Esophagus (tissue), 2 donors: ENCODE data around the gene SUMO3. TPM values are rescaled to one million over a fixed set of nuclear protein-coding genes. Genes with fewer than 3 reads are reported as not detected.

Source experiments
- H3K27ac ChIP-seq, 2 donors: one replicate each; pipeline ENCODE4 v1.5.1; 2013; ENCODE audit warnings: low read depth in 2 of 2, mild to moderate bottlenecking in 2 of 2, inconsistent platforms in 1 of 2, low read length in 1 of 2, moderate library complexity in 1 of 2
- H3K27me3 ChIP-seq, 2 donors: one replicate each; pipeline ENCODE4 v1.6.1; 2013; ENCODE audit warnings: low read length in 2 of 2, control low read depth in 1 of 2, mild to moderate bottlenecking in 1 of 2; ENCODE audit not compliant: insufficient read depth in 2 of 2, control insufficient read depth in 1 of 2
- H3K36me3 ChIP-seq, 2 donors: one replicate each; pipeline ENCODE4 v1.6.1; 2013; ENCODE audit warnings: low read length in 1 of 2; ENCODE audit not compliant: control insufficient read depth in 2 of 2, insufficient read depth in 2 of 2
- H3K4me1 ChIP-seq, 2 donors: one replicate each; pipeline ENCODE4 v1.6.1; 2013; ENCODE audit warnings: low read length in 1 of 2; ENCODE audit not compliant: control insufficient read depth in 2 of 2, insufficient read depth in 2 of 2
- H3K4me3 ChIP-seq, 2 donors: one replicate each; pipeline ENCODE4 v1.5.1; 2013; ENCODE audit warnings: low read length in 2 of 2, mild to moderate bottlenecking in 2 of 2, low read depth in 1 of 2, moderate library complexity in 1 of 2
- H3K9me3 ChIP-seq, 2 donors: one replicate each; pipeline ENCODE4 v1.6.1; 2013; ENCODE audit warnings: mild to moderate bottlenecking in 2 of 2, low read depth in 1 of 2, low read length in 1 of 2, moderate library complexity in 1 of 2; ENCODE audit not compliant: control insufficient read depth in 2 of 2, insufficient read depth in 1 of 2
- WGBS, 2 donors: extraction: QIAGEN DNeasy Blood & Tissue Kit; methylation state at CpG; one replicate each; pipeline ENCODE4 v1.1.7; 2013; 5-methylcytosine and 5-hydroxymethylcytosine counted together
- polyA plus RNA-seq, 2 donors: library from polyadenylated mRNA; stranded (reverse); fragments of 200-250 nt; gene quantifications; one replicate each; pipeline ENCODE4 v1.2.3, GENCODE V29; 2013
- donor health status: healthy with polysubstance abuse.
- donor health status: Bipolar disorder and iron deficiency.

Gene SUMO3
- polyA plus RNA-seq, 2 donors: 13.4 to 36.5 TPM

DNA sequence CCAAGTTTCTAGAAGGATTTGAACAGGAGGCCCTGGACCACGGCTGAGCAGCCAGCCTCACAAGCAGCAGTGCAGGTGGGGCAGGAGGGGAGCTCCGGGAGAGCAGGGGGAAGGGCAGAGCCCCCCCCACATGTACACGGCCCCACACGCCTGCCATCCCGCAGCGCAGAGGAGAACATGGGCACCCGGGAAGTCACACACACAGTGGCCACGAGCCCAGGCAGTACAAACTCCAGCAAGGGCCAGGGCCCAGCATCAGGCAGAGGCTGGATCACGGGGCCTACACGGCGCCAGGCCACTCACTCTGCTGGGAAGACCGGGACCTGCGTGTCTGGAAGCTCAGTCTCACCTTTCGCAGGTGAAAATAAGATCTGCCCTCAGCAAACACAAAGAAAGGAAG lies 5.2 kb downstream of the SUMO3 start:
- H3K27ac ChIP-seq: no peak overlapping the region

DNA sequence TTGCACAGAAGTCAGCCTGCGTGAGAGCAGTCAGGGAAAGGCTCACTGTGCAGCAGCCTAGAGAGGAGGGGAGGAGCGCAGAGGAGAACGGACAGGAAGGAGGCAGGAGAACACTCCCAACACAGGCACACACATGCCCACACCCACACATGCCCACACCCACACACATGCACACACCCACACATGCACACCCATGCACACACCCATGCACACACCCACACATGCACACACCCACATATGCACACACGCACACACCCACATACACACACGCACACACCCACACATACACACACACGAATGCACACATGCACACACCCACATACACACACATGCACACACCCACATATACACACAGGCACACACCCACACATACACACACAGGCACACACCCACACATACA lies 7.1 kb downstream of the SUMO3 start:
- Histone ChIP-seq H3K9me3 (no peaks in the 10 kb centered on the region), H3K4me1 (peaks cover 0 to 5% of the 10 kb centered on the region in 2 donors), H3K4me3 (no peak overlapping the region), H3K36me3 (peaks cover 9 to 32% of the 10 kb centered on the region in 2 donors), H3K27me3 (no peaks in the 10 kb centered on the region), H3K27ac (no peak overlapping the region)
- 84% methylated on average over 6 of the region's 6 CpGs for WGBS, 2 donors

More for the DNA sequence above, 5.2 kb downstream of the SUMO3 start:
- peaks cover 9 to 24% of the 10 kb centered on the region in 2 donors for H3K36me3 ChIP-seq
- H3K27me3 ChIP-seq: no peaks in the 10 kb centered on the region
- 73 to 83% methylated on average over 14 of the region's 14 CpGs for WGBS, 2 donors
- H3K4me3 ChIP-seq: no peak overlapping the region
- H3K9me3 ChIP-seq: no peaks in the 10 kb centered on the region
- H3K4me1 ChIP-seq: peaks cover 0 to 17% of the 10 kb centered on the region in 2 donors

DNA sequence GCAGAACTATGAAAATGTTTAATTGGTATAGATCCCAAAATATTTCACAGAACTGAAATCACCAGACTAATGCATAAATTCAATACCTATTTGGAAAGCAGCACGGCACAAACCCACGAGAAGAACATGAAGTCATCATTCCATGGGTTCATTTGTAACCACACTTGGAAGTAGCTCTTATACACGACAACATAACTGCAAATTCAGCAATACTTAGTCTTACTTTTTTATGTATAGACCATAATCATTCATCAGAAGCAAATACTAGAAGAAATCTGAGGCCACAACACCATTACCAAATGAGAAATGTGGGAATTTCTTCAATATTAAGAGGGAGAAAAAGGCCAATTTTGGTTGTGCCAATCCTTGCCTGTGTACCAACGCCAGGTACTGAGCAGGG lies 12.0 kb downstream of the SUMO3 start:
- H3K27me3 ChIP-seq: no peaks in the 10 kb centered on the region
- no peak overlapping the region for H3K27ac ChIP-seq
- H3K4me3 ChIP-seq: no peak overlapping the region
- H3K9me3 ChIP-seq: no peaks in the 10 kb centered on the region
- WGBS, 2 donors: 86 to 90% methylated on average over 4 of the region's 4 CpGs
- H3K4me1 ChIP-seq: peaks cover 0 to 5% of the 10 kb centered on the region in 2 donors
- peaks cover 0 to 25% of the 10 kb centered on the region in 2 donors for H3K36me3 ChIP-seq

DNA sequence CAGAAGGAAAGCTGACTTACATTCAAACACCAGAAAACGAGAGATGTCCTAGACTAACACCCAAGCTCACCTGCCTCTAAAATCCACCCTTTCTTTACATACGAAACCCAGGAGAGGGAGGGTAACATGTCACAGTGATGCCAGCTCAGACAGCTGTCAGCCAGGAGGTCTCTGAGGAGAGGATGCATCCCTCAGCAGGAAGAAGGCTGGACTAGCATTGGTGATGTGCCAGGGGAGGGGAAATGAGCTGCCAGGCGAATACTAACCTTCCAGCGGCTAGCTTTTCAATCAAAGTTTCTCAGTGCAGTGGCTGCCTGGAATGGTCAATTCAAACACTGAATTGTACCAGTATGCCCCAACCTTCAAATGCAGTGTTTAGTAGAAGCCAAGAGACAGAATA lies 12.6 kb downstream of the SUMO3 start:
- WGBS, 2 donors: 76 to 82% methylated on average over 4 of the region's 4 CpGs
- Histone ChIP-seq H3K36me3 (peaks cover 0 to 19% of the 10 kb centered on the region in 2 donors), H3K4me3 (no peak overlapping the region), H3K27ac (no peak overlapping the region), H3K4me1 (peaks cover 0 to 2% of the 10 kb centered on the region in 2 donors), H3K9me3 (no peaks in the 10 kb centered on the region), H3K27me3 (no peaks in the 10 kb centered on the region)

DNA sequence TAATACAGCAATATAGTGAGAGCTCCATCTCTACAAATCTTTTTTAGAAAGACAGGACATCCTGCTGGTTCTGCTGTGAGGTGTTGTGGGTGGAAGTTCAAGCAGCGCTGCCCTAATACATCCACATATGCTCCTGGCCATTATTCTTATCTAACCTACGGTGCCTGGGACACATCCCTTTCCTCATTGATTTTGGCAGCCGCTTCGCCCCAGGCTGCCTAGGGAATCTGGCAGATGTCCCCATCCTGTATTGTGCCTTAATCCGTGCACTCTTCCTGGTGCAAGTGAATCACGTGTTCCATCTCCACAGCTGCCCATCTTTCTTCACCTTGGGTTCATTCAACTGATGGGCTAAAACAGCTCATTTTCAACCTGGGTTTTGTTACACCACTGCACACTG lies 13.1 kb downstream of the SUMO3 start:
- Histone ChIP-seq H3K27me3 (no peaks in the 10 kb centered on the region), H3K4me1 (peaks cover 0 to 2% of the 10 kb centered on the region in 2 donors), H3K27ac (no peak overlapping the region), H3K9me3 (no peaks in the 10 kb centered on the region), H3K36me3 (peaks cover 0 to 16% of the 10 kb centered on the region in 2 donors), H3K4me3 (no peak overlapping the region)
- WGBS, 2 donors: 51 to 60% methylated on average over 6 of the region's 6 CpGs

DNA sequence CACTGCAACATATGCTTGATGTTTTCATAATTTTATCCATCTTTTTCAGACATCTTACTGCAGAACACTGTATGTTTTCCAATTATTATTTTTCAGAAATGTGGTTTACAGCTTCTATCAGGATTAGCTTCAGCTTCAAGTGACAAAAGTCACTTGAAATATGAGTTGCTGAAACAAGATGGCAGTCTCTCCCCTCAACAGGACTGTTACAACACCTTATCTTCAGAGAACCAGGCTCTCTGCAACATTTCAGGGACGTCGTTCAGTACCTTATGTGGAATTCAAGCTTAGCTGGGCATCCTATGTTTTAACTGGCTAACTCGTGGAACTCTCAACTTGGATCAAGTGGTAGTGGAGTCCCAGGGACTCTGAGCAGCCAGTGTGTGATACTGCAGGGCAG lies 14.2 kb downstream of the SUMO3 start:
- Histone ChIP-seq H3K4me1 (peaks cover 0 to 2% of the 10 kb centered on the region in 2 donors), H3K4me3 (no peak overlapping the region), H3K9me3 (no peaks in the 10 kb centered on the region), H3K27ac (no peak overlapping the region), H3K27me3 (no peaks in the 10 kb centered on the region), H3K36me3 (peaks cover 0 to 13% of the 10 kb centered on the region in 2 donors)
- WGBS, 2 donors: 66 to 74% methylated on average over 3 of the region's 3 CpGs

DNA sequence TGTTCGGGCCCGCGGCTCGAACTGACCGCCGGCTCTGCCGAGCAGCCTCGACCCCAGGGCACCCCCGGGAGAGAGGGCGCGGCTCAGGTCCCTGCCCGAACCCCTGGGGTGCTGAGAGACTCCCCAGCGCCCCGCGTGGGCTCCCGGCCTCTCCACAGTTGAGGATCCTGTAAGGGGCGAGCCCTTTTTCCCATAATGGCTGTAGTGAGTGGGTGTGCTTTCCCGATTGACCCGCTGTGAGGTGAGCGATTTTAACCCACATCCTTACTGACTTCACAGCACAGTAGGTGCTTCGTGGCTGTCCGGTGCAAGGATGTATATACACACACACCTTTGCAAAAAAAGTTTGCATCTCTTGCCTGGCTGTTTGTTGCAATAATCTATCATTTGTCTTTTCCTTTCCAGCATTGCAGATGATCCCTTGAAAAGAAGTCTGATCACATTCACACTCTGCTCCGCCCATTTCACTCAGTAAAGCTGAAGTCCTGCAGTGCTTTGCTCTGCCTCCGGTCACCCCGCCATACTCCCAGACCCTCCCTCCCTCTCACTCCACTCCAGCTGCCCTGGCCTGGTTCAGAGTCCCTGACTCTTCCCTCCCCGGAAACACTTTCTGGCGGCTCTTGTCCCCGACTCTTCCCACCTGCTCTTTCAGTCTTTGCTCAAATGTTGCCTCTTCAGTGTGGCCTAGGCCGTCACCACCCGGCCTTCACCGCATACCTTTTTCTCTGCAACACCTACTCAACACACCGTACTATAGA lies 15.3 kb downstream of the SUMO3 start:
- H3K27me3 ChIP-seq: no peaks in the 10 kb centered on the region
- H3K27ac ChIP-seq: peak overlapping the region in 1 of 2 donors; percentile 5
- peaks cover 0 to 10% of the 10 kb centered on the region in 2 donors for H3K36me3 ChIP-seq
- H3K9me3 ChIP-seq: no peaks in the 10 kb centered on the region
- 21 to 22% methylated on average over 31 to 32 of the region's 32 CpGs for WGBS, 2 donors
- peak overlapping the region; percentile 90 to 99 for H3K4me3 ChIP-seq
- H3K4me1 ChIP-seq: peaks cover 0 to 2% of the 10 kb centered on the region in 2 donors

DNA sequence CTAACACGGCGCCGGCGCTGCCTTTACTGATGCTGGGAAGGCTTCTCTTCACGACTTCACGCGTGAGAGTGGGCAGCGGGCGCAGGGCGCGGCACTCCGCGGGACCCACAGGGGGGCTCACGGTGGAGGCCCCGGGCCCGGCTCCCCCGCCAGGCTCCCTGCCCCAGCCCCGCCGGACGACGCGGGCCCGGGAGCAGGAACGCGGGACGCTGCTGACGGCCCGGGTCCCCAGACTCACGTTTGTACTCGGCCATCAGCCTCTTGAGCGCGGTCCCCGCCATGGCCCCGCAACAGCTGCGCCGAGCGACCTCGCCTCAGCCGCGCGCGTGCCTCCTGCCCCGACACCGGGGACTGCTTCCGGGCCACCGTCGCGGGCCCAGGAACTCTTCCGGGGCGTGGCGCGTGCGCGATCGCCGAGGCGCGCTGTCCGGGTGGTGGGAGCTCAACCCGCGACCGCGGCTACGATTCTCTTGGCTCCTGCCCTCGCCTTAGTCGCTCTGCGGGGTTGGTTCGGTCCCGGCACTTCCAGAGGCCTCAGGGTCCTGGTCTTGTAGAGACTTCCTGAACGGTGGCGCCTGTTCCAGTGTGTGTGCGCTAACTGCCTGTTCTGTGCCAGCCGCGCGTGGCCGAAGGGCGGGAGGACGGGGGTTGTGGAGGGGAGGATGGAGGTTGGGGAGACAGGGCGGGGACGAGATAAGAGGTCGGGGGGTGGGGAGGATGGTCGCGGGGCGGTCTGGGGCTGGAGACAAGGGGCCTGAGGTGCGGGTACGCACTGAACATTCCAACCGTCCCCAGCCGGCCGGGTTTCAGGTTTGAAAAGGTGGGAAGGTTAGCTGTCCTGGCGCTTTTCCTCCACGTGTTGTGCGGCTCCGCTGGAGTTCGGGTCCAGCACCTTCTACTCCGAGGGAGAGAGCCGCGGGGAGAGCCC lies 16.1 kb downstream of the SUMO3 start, which contains the start of gene UBE2G2:
TSS of gene UBE2G2 (minus strand) at position 353 of the 928 bp plus-strand sequence. CDS start at position 281, 72 bp downstream.
- Histone ChIP-seq H3K36me3 (peaks cover 0 to 7% of the 10 kb centered on the region in 2 donors), H3K4me3 (peak within 1 kb of the TSS; percentile 90 to 99), H3K27me3 (no peaks in the 10 kb centered on the region), H3K4me1 (peaks cover 0 to 2% of the 10 kb centered on the region in 2 donors), H3K27ac (peak within 1 kb of the TSS; percentile 52 to 86), H3K9me3 (no peaks in the 10 kb centered on the region)
- WGBS, 2 donors: 0 to 1% methylated on average over 82 to 97 of the region's 97 CpGs

DNA sequence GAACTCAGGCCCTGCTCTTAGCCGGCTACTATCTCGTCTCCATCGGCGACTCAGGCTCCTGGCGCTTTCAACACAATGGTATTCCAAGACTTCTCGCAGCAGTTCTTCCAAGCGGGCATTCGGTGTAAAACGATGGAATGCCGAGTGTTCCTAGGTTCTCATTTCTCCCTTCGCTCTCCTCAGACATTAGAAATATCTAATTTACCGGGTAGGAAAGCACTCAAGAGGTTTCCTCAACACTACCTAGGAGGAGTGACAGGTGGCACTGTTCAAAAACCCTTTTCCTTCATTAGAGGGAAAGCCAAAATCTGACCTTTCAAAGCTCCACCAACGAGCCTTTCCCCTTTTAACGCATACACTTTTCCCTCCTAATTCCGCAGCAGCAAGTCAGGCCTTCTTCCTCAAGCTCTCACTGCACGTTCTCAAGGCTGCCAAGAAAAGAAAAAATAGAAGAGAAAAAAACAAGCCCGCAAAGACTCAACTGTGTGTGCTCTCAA lies 16.8 kb downstream of the SUMO3 start:
- 2 to 4% methylated on average over 17 of the region's 17 CpGs for WGBS, 2 donors
- H3K4me1 ChIP-seq: peaks cover 0 to 2% of the 10 kb centered on the region in 2 donors
- peak overlapping the region; percentile 52 to 86 for H3K27ac ChIP-seq
- peak overlapping the region; percentile 90 to 99 for H3K4me3 ChIP-seq
- peaks cover 0 to 3% of the 10 kb centered on the region in 2 donors for H3K36me3 ChIP-seq
- H3K27me3 ChIP-seq: no peaks in the 10 kb centered on the region
- no peaks in the 10 kb centered on the region for H3K9me3 ChIP-seq
